ENCODE data around the gene CATSPERZ.

The CATSPERZ gene

GRCh38 chr11:64352995-64353714 lies 53.0 kb downstream of the CATSPERZ start:
- DNase-seq, result no peak

GRCh38 chr11:64353715-64354506 lies 53.8 kb downstream of the CATSPERZ start:
- DNase-seq, result no peak

Data from anterior cingulate cortex (tissue), 58 donors.